ENCODE results near the gene CPNE5.

The CPNE5 gene

DNA sequence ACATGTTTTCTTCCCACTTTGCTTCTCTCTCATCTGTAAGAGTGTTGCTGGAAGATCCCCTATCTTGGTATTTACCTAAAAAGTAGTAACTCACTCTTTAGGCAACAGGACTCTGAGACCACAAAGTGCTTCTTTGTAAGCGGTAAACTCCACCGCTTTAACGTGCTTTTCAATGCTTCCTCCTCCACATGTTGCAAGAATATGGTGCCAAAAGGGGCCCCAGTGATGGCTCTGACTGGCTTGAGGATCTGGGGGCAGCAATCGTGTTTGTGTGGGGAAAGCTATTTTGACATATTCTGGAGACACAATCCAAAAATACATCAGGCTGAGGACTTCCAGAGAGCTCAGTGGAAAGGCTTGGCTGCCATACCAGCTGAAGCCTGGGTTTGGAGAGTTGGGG is 12.4 kb upstream of the CPNE5 start:
- ChIA-PET CTCF (interaction anchor here (0.6 to 5.8 kb wide), 20 partner anchors 8 to 166 kb away, joined by 3 to 41 read pairs (median 4); partner anchors contain the start of gene PPIL1), POLR2A (interaction anchor here (0.9 kb wide), 1 partner anchor 22 kb away, joined by 3 read pairs; no protein-coding TSS in a partner anchor)
- no peak for DNase-seq (ENCODE audit: extremely low spot score)
- TF ChIP-seq L3MBTL2 (conservative IDR thresholded peaks at IDR 0.05) (no peak), HDGF (IDR thresholded peaks at IDR 0.05; ENCODE audit: borderline replicate concordance) (no peak), TARDBP (IDR thresholded peaks at IDR 0.05) (no peak), ARNT (IDR thresholded peaks at IDR 0.05) (no peak), ZNF384 (IDR thresholded peaks at IDR 0.05) (no peak), FOXK2 (IDR thresholded peaks at IDR 0.05) (no peak), LEF1 (IDR thresholded peaks at IDR 0.05; ENCODE audit: borderline replicate concordance) (no peak), CTBP1 (IDR thresholded peaks at IDR 0.05; ENCODE audit: borderline replicate concordance) (no peak), BHLHE40 (IDR thresholded peaks at IDR 0.05; ENCODE audit: borderline replicate concordance) (no peak), SP1 (IDR thresholded peaks at IDR 0.05) (no peak), FOXA1 (IDR thresholded peaks at IDR 0.05) (no peak), NFRKB (IDR thresholded peaks at IDR 0.05) (no peak), FOXM1 (IDR thresholded peaks at IDR 0.05; ENCODE audit: borderline replicate concordance) (no peak), SUZ12 (IDR thresholded peaks at IDR 0.05) (no peak), ELF4 (IDR thresholded peaks at IDR 0.05) (no peak)
- TF ChIP-seq, protein P1, sequence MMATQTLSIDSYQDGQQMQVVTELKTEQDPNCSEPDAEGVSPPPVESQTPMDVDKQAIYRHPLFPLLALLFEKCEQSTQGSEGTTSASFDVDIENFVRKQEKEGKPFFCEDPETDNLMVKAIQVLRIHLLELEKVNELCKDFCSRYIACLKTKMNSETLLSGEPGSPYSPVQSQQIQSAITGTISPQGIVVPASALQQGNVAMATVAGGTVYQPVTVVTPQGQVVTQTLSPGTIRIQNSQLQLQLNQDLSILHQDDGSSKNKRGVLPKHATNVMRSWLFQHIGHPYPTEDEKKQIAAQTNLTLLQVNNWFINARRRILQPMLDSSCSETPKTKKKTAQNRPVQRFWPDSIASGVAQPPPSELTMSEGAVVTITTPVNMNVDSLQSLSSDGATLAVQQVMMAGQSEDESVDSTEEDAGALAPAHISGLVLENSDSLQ (IDR thresholded peaks at IDR 0.05) = no peak

DNA sequence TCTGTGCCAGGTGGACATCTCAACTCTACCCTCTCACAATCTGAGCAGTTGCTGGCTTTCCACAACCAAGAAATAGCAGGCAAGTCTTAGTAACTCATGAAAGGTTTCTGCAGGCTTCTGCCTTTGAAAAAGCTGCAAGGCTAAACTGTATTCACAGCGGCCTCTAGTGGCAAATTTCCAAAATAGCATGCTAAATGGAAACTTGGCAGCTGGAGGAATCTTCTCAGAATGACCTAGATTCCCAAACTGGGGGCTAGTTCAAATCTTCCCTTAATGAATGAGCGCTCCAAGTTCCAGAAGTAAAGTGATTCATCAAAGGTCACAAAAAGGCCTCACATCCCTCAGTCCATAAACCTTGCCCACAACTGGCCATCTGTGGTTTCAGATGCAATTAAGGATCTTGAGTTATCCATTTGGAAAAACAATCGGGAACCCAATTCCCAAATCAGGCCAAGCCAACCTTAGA is 11.9 kb upstream of the CPNE5 start:
- TF ChIP-seq ARNT (IDR thresholded peaks at IDR 0.05) = no peak
- no peak for TF ChIP-seq TARDBP (IDR thresholded peaks at IDR 0.05)
- no peak for TF ChIP-seq SP1 (IDR thresholded peaks at IDR 0.05)
- TF ChIP-seq FOXK2 (IDR thresholded peaks at IDR 0.05) = no peak
- no peak for TF ChIP-seq BHLHE40 (IDR thresholded peaks at IDR 0.05; ENCODE audit: borderline replicate concordance)
- TF ChIP-seq HDGF (IDR thresholded peaks at IDR 0.05; ENCODE audit: borderline replicate concordance) = no peak
- DNase-seq (ENCODE audit: extremely low spot score) = peak; percentile 64
- ChIA-PET POLR2A (no interaction called here), CTCF (interaction anchor here (0.6 to 5.8 kb wide), 12 partner anchors 9 to 167 kb away, joined by 3 to 41 read pairs (median 4); partner anchors contain the start of gene PPIL1)

DNA sequence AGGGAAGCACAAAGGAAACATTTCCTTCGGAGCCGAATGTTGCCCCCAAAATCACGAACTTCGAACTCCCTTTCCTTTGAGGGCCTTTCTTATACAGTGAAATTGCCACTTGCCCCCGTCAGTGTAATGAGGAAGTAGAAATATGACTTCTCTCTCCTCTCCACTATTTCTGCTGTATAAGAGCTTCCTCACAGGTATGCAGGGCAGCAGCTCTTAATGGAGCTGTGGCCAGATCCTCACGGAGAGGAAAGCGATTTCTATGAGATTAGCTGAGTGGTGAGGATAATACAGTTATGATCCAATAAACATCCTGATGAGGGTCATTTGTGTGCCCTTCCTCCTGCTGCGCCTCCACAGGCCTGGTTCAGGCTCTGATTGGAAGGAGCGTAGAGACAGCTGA is 10.8 kb upstream of the CPNE5 start:
- POLR2A ChIA-PET = interaction anchor here (1.1 kb wide), 1 partner anchor 25 kb away, joined by 3 read pairs; the partner anchor contains the start of gene PPIL1

DNA sequence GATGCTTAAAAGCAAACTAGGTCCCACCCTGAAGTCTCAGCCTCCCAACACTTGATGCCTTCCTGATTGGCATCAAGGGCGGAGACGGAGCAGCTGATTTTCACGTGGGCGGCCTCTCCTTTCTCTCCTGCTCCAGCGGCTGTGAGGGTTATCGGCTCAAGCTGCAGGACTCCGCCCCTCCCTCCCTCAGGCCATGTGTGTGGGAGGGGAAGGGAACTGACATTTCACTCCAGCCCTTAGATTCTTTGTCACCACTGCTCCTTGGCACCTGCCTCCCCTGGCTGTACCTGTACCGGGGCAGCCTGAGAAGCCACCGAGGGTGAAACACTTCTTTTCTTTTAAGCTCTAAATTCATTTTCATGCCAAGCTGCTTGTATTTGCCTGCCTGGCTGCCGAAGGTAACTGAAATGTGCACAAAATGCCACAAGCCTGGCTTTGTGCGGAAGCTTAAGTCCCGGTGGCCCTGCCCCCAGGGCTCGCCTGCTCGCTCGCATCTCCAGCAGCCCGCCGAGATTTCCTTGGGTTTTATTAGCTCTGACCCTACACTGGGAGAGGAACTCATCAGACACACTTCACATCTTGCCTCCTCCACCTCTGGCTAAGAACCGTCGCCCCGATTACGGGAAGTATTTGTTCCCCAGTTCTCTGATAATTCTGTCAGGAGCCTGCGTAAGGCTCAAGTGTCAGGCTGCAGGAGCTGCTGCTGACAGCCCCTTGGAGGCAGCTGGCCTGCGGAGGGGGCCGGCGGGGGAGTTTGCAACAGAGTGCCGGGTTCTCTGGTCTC is 9.6 kb upstream of the CPNE5 start:
- TF ChIP-seq SUZ12 (IDR thresholded peaks at IDR 0.05) = no peak
- TF ChIP-seq ELF4 (IDR thresholded peaks at IDR 0.05) = no peak
- no peak for TF ChIP-seq TARDBP (IDR thresholded peaks at IDR 0.05)
- no peak for TF ChIP-seq SP1 (IDR thresholded peaks at IDR 0.05)
- TF ChIP-seq FOXM1 (IDR thresholded peaks at IDR 0.05; ENCODE audit: borderline replicate concordance) = no peak
- TF ChIP-seq, protein P1 (IDR thresholded peaks at IDR 0.05) = no peak
- TF ChIP-seq L3MBTL2 (conservative IDR thresholded peaks at IDR 0.05) = no peak
- no peak for TF ChIP-seq FOXA1 (IDR thresholded peaks at IDR 0.05)
- TF ChIP-seq NFRKB (IDR thresholded peaks at IDR 0.05) = no peak
- TF ChIP-seq FOXK2 (IDR thresholded peaks at IDR 0.05) = no peak
- ChIA-PET CTCF (interaction anchor here (0.8 to 5.8 kb wide), 5 partner anchors 12 to 169 kb away, joined by 3 to 41 read pairs (median 3); partner anchors contain the start of gene C6orf89), POLR2A (interaction anchor here (1.1 to 1.7 kb wide), 3 partner anchors 25 to 27 kb away, joined by 3 to 6 read pairs (median 4); partner anchors contain the start of gene PPIL1)
- no peak for DNase-seq (ENCODE audit: extremely low spot score)

More for the DNA sequence above, 10.8 kb upstream of the CPNE5 start:
- no peak for DNase-seq (ENCODE audit: extremely low spot score)
- TF ChIP-seq L3MBTL2 (conservative IDR thresholded peaks at IDR 0.05) = no peak
- no peak for TF ChIP-seq TARDBP (IDR thresholded peaks at IDR 0.05)
- TF ChIP-seq FOXA1 (IDR thresholded peaks at IDR 0.05) = no peak
- no peak for TF ChIP-seq NFRKB (IDR thresholded peaks at IDR 0.05)
- TF ChIP-seq FOXM1 (IDR thresholded peaks at IDR 0.05; ENCODE audit: borderline replicate concordance) = no peak
- TF ChIP-seq FOXK2 (IDR thresholded peaks at IDR 0.05) = no peak
- TF ChIP-seq HDGF (IDR thresholded peaks at IDR 0.05; ENCODE audit: borderline replicate concordance) = no peak
- no peak for TF ChIP-seq CTBP1 (IDR thresholded peaks at IDR 0.05; ENCODE audit: borderline replicate concordance)
- TF ChIP-seq BHLHE40 (IDR thresholded peaks at IDR 0.05; ENCODE audit: borderline replicate concordance) = no peak
- no peak for TF ChIP-seq ARNT (IDR thresholded peaks at IDR 0.05)
- TF ChIP-seq LEF1 (IDR thresholded peaks at IDR 0.05; ENCODE audit: borderline replicate concordance) = no peak
- TF ChIP-seq SUZ12 (IDR thresholded peaks at IDR 0.05) = no peak
- TF ChIP-seq ELF4 (IDR thresholded peaks at IDR 0.05) = no peak
- no peak for TF ChIP-seq ZNF384 (IDR thresholded peaks at IDR 0.05)
- CTCF ChIA-PET = interaction anchor here (1.4 to 5.8 kb wide), 2 partner anchors 64 to 83 kb away, joined by 3 to 41 read pairs; no protein-coding TSS in a partner anchor

DNA sequence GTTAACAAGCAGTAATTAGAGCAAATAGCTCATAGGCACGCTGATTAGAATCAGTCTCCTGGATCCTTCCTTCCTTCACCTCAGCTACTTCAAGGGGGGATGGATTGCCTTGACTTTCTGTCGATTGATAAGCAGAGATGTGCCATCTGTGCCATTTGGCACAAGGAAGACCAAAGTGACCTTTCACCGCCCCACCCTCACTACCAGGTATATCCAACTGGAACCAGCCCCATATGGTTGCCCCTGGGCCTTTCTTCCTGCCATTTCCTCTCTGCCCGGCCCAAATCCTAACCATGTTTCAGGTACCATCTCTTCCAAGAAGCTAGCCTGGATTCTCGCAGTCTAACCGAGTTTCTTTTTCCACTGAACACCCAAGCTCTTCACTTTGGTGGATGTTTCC is 8.7 kb upstream of the CPNE5 start:
- TF ChIP-seq FOXM1 (IDR thresholded peaks at IDR 0.05; ENCODE audit: borderline replicate concordance) = no peak
- no peak for TF ChIP-seq CTBP1 (IDR thresholded peaks at IDR 0.05; ENCODE audit: borderline replicate concordance)
- TF ChIP-seq BHLHE40 (IDR thresholded peaks at IDR 0.05; ENCODE audit: borderline replicate concordance) = no peak
- ChIA-PET POLR2A (interaction anchor here (1.5 to 1.7 kb wide), 2 partner anchors 26 to 28 kb away, joined by 4 read pairs; partner anchors contain the start of gene PPIL1), CTCF (interaction anchor here (0.7 to 1.7 kb wide), 2 partner anchors 81 to 170 kb away, joined by 4 to 5 read pairs; no protein-coding TSS in a partner anchor)
- DNase-seq (ENCODE audit: extremely low spot score) = no peak

DNA sequence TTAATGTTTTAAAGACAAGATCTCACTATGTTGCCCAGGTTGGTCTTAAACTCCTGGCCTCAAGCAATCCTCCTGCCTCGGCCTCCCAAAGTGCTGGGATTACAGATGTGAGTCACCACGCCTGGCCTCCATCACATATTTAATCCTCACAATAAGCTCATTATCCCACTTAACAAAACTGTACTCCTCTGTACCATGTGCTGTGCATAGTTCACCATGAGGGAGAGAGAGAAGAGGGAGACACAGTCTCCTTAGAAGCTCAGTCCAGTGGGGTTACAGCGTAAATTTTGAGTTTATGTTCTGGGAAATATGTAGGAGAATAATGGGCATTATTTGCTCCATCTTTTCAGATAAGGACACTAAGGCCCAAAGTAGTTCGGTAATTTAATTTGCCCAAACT is 7.9 kb upstream of the CPNE5 start:
- TF ChIP-seq SUZ12 (IDR thresholded peaks at IDR 0.05) (no peak), FOXK2 (IDR thresholded peaks at IDR 0.05) (no peak), SP1 (IDR thresholded peaks at IDR 0.05) (no peak), FOXM1 (IDR thresholded peaks at IDR 0.05; ENCODE audit: borderline replicate concordance) (no peak), ZNF384 (IDR thresholded peaks at IDR 0.05) (no peak), BHLHE40 (IDR thresholded peaks at IDR 0.05; ENCODE audit: borderline replicate concordance) (no peak), CTBP1 (IDR thresholded peaks at IDR 0.05; ENCODE audit: borderline replicate concordance) (no peak), ELF4 (IDR thresholded peaks at IDR 0.05) (no peak), NFRKB (IDR thresholded peaks at IDR 0.05) (no peak), LEF1 (IDR thresholded peaks at IDR 0.05; ENCODE audit: borderline replicate concordance) (no peak)
- TF ChIP-seq, protein P1 (IDR thresholded peaks at IDR 0.05) = no peak
- DNase-seq (ENCODE audit: extremely low spot score) = no peak
- ChIA-PET CTCF (interaction anchor here (0.7 to 1.7 kb wide), 2 partner anchors 81 to 171 kb away, joined by 4 to 5 read pairs; no protein-coding TSS in a partner anchor), POLR2A (interaction anchor here (1.5 kb wide), 1 partner anchor 27 kb away, joined by 4 read pairs; the partner anchor contains the start of gene PPIL1)
